GM12865 (cell line): ENCODE measurements around the gene DYSF.
"Not testable (repeated sequence)": the region's sequence is repeated elsewhere in the genome, so short reads cannot be mapped to it uniquely, and the experiment has no call there.

Experiments used
- DNase-seq: peaks from one replicate; pipeline ENCODE4 v3.0.0; 2010; ENCODE audit warnings: low read depth
- H3K4me3 ChIP-seq: 2 replicates; pipeline ENCODE4 v1.5.1; 2011; ENCODE audit warnings: mild to moderate bottlenecking, low read depth, low read length, control low read depth
- TF ChIP-seq, protein P1 (sequence below): IDR thresholded peaks from 2 replicates; pipeline ENCODE4 v1.5.1; 2011; ENCODE audit warnings: low read length, control low read depth, low read depth, inconsistent platforms; ENCODE audit not compliant: insufficient read depth; ENCODE audit errors: missing control alignments

DYSF gene

DNA sequence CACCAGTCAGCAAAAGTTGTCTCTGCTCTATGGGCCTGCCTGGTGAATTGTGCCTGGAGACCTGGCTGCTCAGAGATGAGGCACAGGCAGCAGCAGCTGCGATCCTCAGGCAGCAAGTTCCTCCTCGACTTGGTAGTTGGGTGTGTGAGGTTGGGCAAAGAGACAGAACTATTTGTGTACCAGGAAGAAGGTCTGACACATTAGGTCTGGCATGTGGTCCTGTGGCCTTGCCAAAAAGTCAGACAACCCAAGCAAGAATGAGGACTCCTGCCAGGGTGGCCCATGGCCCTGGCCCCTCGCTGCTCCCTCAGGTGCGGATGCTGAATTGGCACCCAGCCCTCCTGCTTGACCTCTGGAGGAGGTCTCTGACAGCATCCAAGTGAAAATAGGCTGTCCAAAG, 192.7 kb downstream of the DYSF start:
- no peak overlapping the region for H3K4me3 ChIP-seq
- DNase-seq: no peak
- TF ChIP-seq, protein P1, sequence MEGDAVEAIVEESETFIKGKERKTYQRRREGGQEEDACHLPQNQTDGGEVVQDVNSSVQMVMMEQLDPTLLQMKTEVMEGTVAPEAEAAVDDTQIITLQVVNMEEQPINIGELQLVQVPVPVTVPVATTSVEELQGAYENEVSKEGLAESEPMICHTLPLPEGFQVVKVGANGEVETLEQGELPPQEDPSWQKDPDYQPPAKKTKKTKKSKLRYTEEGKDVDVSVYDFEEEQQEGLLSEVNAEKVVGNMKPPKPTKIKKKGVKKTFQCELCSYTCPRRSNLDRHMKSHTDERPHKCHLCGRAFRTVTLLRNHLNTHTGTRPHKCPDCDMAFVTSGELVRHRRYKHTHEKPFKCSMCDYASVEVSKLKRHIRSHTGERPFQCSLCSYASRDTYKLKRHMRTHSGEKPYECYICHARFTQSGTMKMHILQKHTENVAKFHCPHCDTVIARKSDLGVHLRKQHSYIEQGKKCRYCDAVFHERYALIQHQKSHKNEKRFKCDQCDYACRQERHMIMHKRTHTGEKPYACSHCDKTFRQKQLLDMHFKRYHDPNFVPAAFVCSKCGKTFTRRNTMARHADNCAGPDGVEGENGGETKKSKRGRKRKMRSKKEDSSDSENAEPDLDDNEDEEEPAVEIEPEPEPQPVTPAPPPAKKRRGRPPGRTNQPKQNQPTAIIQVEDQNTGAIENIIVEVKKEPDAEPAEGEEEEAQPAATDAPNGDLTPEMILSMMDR: no peak

DNA sequence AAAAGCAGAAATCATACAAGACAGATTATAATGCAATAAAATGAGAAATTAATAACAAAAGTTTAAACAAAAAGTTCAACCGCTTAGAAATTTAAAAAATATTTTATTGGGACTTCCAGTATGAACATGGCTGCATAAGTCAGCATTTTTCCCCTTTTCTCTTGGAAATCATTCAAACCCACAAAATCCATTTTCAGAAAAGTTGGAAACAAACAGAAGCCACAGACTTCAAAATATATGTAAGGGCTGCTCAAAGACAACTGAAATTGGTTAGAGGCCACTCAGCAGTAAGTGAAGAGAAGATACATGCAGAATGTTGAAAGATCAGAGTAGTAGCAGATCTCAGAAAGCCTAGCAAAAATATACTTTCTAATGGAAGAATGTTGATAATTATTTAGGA, 194.0 kb downstream of the DYSF start:
- TF ChIP-seq, protein P1: no peak
- DNase-seq: no peak
- no peak overlapping the region for H3K4me3 ChIP-seq

DNA sequence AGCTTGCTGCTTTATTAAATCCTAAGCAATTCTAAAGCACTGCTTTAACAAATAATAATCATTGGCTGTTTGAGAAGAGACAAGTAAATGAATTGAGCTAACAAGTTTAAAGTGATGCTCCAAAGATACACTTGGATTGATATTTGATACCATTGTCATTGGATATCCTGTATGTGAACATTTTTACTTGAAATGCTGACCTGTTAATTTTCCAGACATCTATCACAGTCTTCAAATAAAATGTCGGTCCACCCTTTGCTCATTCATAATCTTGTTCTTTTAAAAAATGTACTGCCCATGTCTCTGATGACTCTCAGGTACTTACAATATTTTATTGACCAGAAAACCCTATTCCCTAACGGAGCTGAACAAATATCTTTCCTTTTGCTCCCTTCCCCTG, 202.1 kb downstream of the DYSF start:
- TF ChIP-seq, protein P1: no peak
- DNase-seq: no peak
- no peak overlapping the region for H3K4me3 ChIP-seq

DNA sequence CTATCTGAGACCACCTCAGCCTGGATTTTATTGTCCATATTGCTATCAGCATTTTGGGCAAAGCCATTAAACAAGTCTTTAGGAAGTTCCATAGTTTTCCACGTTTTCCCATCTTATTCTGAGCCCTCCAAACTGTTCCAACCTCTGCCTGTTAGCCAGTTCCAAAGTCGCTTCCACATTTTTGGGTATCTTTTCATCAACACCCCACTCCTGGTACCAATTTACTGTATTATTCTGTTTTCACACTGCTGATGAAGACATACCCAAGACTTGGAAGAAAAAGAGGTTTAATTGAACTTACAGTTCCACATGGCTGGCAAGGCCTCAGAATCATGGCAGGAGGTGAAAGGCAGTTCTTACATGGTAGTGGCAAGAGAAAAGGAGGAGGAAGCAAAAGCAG, 204.9 kb downstream of the DYSF start:
- DNase-seq, H3K4me3 ChIP-seq: not testable (repeated sequence)

DNA sequence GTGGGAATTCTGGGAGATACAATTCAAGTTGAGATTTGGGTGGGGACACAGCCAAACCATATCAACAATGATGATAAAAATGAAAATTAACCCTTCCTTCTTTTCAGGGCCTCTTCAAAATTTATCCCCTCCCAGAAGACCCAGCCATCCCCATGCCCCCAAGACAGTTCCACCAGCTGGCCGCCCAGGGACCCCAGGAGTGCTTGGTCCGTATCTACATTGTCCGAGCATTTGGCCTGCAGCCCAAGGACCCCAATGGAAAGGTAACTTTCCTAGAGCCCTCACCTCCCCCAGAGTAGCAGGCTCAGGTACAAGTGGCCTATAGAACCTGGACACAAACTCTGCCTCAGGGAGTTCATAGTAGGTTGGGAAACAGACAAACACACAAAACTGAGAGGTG, 205.4 kb downstream of the DYSF start:
- TF ChIP-seq, protein P1: no peak
- no peak for DNase-seq
- H3K4me3 ChIP-seq: no peak overlapping the region

DNA sequence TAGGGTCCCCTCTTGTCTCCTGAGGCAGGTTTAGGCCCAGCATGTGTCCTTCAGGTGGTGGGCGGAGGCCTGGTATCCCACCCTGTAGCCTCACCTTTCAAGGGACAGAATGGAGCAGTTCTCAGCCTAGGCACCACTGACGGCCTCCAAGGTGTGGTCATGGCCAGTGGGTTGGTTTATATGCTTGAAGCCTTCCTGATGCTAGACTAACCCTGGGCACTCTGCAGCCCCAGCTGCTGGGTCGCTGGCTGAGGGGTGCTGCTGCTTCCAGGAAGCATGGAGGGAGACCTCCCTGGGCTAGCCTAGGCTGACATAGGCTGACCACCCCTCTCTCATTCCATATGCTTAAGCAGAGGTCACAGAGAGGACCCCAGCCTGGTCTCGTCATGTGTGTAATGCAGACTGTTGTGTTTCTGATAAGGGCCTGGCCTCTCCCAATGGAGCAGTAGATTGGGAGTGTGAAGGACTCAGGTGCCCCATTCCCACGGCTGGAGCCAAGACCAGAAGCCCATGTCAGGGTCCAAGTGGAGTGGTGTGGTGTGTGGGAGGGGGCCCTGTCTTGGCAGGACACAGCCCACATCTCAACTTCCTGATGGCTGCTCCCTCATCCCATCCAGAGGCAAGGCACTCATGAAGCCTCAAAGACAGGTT, 206.6 kb downstream of the DYSF start:
- H3K4me3 ChIP-seq: no peak overlapping the region
- no peak for DNase-seq
- TF ChIP-seq, protein P1: no peak

DNA sequence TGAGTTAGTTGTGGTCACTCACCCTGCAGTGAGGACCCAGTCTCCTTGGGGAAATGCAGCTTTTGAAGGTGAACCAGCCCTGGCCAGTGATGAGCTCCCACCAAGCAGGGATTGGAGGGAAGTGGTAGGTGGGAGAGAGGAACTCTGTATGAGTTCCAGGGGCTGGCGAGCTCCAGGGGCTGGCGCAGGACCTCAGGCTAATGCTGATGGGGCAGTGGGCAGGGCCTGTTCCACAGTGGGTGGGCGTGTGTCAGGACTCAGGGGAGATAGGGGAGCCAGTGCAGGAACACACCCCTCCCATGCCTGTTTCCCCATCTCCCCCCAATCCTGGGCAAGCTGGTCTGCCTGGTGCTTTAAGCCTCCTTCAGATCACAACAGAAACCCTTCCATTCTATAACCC, 208.4 kb downstream of the DYSF start:
- no peak for DNase-seq
- H3K4me3 ChIP-seq: no peak overlapping the region
- TF ChIP-seq, protein P1: no peak
